ENCODE measurements around the gene PEX7.

GRCh38 chr6:136831873-136832562, 9.6 kb downstream of the PEX7 start:
- TF ChIP-seq EZH2 (IDR thresholded peaks at IDR 0.05) (no peak), CTCF (IDR thresholded peaks at IDR 0.05 in 2 of 3, conservative IDR thresholded peaks at IDR 0.05 in 1 of 3; ENCODE audit: borderline replicate concordance in 1 of 3, insufficient read depth in 1 of 3, low read depth in 2 of 3, low read length in 2 of 3) (no peak)

Measured in HCT116 (cell line).